ENCODE data around the gene ST6GALNAC5.

GRCh38 chr1:76921590-76921989 lies 54.3 kb downstream of the ST6GALNAC5 start:
- no peak for TF ChIP-seq TAF1 (IDR thresholded peaks at IDR 0.05; ENCODE audit: borderline replicate concordance, insufficient read depth, low read length)
- TF ChIP-seq SIN3A (IDR thresholded peaks at IDR 0.05; ENCODE audit: borderline replicate concordance, insufficient read depth, low read length), result no peak
- TF ChIP-seq FOXP2 (optimal IDR thresholded peaks at IDR 0.05; ENCODE audit: borderline replicate concordance, extremely low read depth, extremely low read length, insufficient read depth), result no peak
